Neuronal stem cell (in vitro differentiated cells): ENCODE measurements around the gene TDRD6.
A peak's percentile ranks its signal among the peaks of the same experiment; 100 is the strongest.

Source experiments
- DNase-seq: peaks from one replicate; pipeline ENCODE4 v3.0.0-alpha.2; 2013; ENCODE audit warnings: low spot score
- H2AFZ ChIP-seq: one replicate; pipeline ENCODE4 v1.6.1; 2013; ENCODE audit warnings: mild to moderate bottlenecking, low read length, inconsistent platforms
- H2AK5ac ChIP-seq: 2 replicates; pipeline ENCODE4 v1.6.1; 2013; ENCODE audit warnings: low read depth, mild to moderate bottlenecking, inconsistent platforms, low read length, moderate library complexity, mixed read lengths
- H2BK120ac ChIP-seq: 2 replicates; pipeline ENCODE4 v1.6.1; 2013; ENCODE audit warnings: low read depth, mild to moderate bottlenecking, inconsistent platforms, low read length, moderate library complexity, mixed read lengths
- H2BK12ac ChIP-seq: one replicate; pipeline ENCODE4 v1.6.1; 2013; ENCODE audit warnings: low read length, inconsistent platforms
- H2BK15ac ChIP-seq: 2 replicates; pipeline ENCODE4 v1.6.1; 2013; ENCODE audit warnings: mild to moderate bottlenecking, low read length, inconsistent platforms, mixed read lengths
- H2BK5ac ChIP-seq: one replicate; pipeline ENCODE4 v1.6.1; 2013; ENCODE audit warnings: inconsistent platforms, mild to moderate bottlenecking, low read length, moderate library complexity
- H3K14ac ChIP-seq: one replicate; pipeline ENCODE4 v1.6.1; 2013; ENCODE audit warnings: low read length, inconsistent platforms
- H3K18ac ChIP-seq: 2 replicates; pipeline ENCODE4 v1.6.1; 2013; ENCODE audit warnings: low read length, inconsistent platforms
- H3K23ac ChIP-seq: 2 replicates; pipeline ENCODE4 v1.6.1; 2013; ENCODE audit warnings: low read depth, mild to moderate bottlenecking, mixed read lengths, low read length, inconsistent platforms; ENCODE audit not compliant: poor library complexity
- H3K27ac ChIP-seq: replicated peaks from 3 replicates; pipeline ENCODE4 v1.5.1; 2013; ENCODE audit warnings: low read length, inconsistent platforms
- H3K27me3 ChIP-seq, 3 experiments: 2 replicates each; pipeline ENCODE4 v1.6.1; 2013; ENCODE audit warnings: low read length in 3 of 3, mild to moderate bottlenecking in 2 of 3, inconsistent platforms in 1 of 3, low read depth in 1 of 3, mixed read lengths in 1 of 3, moderate library complexity in 1 of 3; ENCODE audit not compliant: control insufficient read depth in 3 of 3, insufficient read depth in 3 of 3
- H3K36me3 ChIP-seq, 2 donors: replicated peaks in 1 of 2; 2 replicates each; pipeline ENCODE4 v1.6.1; 2013; ENCODE audit warnings: low read length in 2 of 2; ENCODE audit not compliant: control insufficient read depth in 2 of 2, insufficient read depth in 2 of 2
- H3K4ac ChIP-seq: 2 replicates; pipeline ENCODE4 v1.6.1; 2013; ENCODE audit warnings: inconsistent platforms, mild to moderate bottlenecking, low read length, moderate library complexity
- H3K4me1 ChIP-seq, 2 donors: 1 replicate in 1 of 2; 2 replicates in 1 of 2; pipeline ENCODE4 v1.6.1; 2013; ENCODE audit warnings: low read length in 2 of 2, low read depth in 1 of 2; ENCODE audit not compliant: control insufficient read depth in 2 of 2, insufficient read depth in 1 of 2
- H3K4me2 ChIP-seq: one replicate; pipeline ENCODE4 v1.6.1; 2013; ENCODE audit warnings: mild to moderate bottlenecking, low read length, inconsistent platforms; ENCODE audit not compliant: insufficient read depth, poor library complexity, severe bottlenecking
- H3K4me3 ChIP-seq, 2 donors: 2 replicates each; pipeline ENCODE4 v1.5.1; 2013; ENCODE audit warnings: low read length in 2 of 2, mild to moderate bottlenecking in 2 of 2, inconsistent platforms in 1 of 2, moderate library complexity in 1 of 2
- H3K79me1 ChIP-seq: one replicate; pipeline ENCODE4 v1.6.1; 2013; ENCODE audit warnings: low read depth, mild to moderate bottlenecking, inconsistent platforms, low read length, moderate library complexity
- H3K9ac ChIP-seq: one replicate; pipeline ENCODE4 v1.6.1; 2013; ENCODE audit warnings: mild to moderate bottlenecking, low read depth, low read length, inconsistent platforms; ENCODE audit not compliant: poor library complexity
- H3K9me3 ChIP-seq, 2 donors: replicated peaks in 1 of 2; 2 replicates each; pipeline versions ENCODE3 to v1.6.1; 2013; ENCODE audit warnings: low read length in 2 of 2, mild to moderate bottlenecking in 2 of 2, inconsistent platforms in 1 of 2, low read depth in 1 of 2, mixed read lengths in 1 of 2, moderate library complexity in 1 of 2; ENCODE audit not compliant: control insufficient read depth in 2 of 2, insufficient read depth in 1 of 2
- H4K8ac ChIP-seq: one replicate; pipeline ENCODE4 v1.6.1; 2013; ENCODE audit warnings: low read depth, mild to moderate bottlenecking, inconsistent platforms, low read length, moderate library complexity
- H4K91ac ChIP-seq: one replicate; pipeline ENCODE4 v1.6.1; 2013; ENCODE audit warnings: low read length, low read depth, mild to moderate bottlenecking, inconsistent platforms; ENCODE audit not compliant: poor library complexity
- WGBS, 2 donors: extraction: QIAGEN DNeasy Blood & Tissue Kit; methylation state at CpG; one replicate each; pipeline ENCODE4 v1.1.7; 2013; ENCODE audit warnings: missing lambda C conversion rate in 2 of 2, mixed read lengths in 1 of 2; ENCODE audit not compliant: insufficient read length in 2 of 2, insufficient replicate concordance in 1 of 2; ENCODE audit errors: extremely low coverage in 2 of 2; 5-methylcytosine and 5-hydroxymethylcytosine counted together

TDRD6 gene

DNA sequence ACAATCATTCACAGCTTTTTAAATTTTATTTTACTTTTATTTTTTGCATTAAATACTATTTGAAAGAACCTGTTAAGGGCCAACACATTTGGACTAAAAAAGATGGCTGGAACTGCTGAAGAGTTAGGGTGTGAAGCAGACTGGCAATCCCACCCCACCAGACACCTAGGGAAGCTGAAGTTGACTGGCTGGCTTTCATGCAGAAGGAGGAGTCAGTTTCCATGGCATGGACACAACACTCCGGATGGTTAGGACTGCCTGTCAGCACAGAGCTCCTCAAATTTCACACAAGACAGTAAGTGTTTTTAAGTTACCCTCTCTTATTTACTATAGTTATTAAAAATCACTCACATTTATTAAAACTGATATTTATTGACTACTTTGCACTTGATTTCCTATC lies 59.0 kb downstream of the TDRD6 start, which contains the start of gene ANKRD66:
Gene ANKRD66 (plus strand): TSS at position 238 of the 400 bp plus-strand sequence. CDS start 5,016 bp downstream, outside the sequence.
- H4K91ac ChIP-seq, result no peak within 1 kb of the TSS
- no peak within 1 kb of the TSS for H3K23ac ChIP-seq
- no peak within 1 kb of the TSS for H2BK15ac ChIP-seq
- no peak for DNase-seq
- H3K4me2 ChIP-seq, result no peak within 1 kb of the TSS
- no peak within 1 kb of the TSS for H3K4ac ChIP-seq
- H3K79me1 ChIP-seq, result no peaks in the 10 kb centered on the region
- no peak within 1 kb of the TSS for H2AFZ ChIP-seq
- no peaks in the 10 kb centered on the region for H3K27me3 ChIP-seq
- no peak within 1 kb of the TSS for H3K18ac ChIP-seq
- no peak within 1 kb of the TSS for H2BK5ac ChIP-seq
- no peak within 1 kb of the TSS for H2BK120ac ChIP-seq
- H3K9ac ChIP-seq, result no peak within 1 kb of the TSS
- no peaks in the 10 kb centered on the region for H3K36me3 ChIP-seq
- peaks cover 0 to 6% of the 10 kb centered on the region in 2 donors for H3K4me1 ChIP-seq
- H3K14ac ChIP-seq, result no peak within 1 kb of the TSS
- no CpG with 5 or more reads among the region's 1 CpG for WGBS, 2 donors
- H3K27ac ChIP-seq, result no peak within 1 kb of the TSS
- no peak within 1 kb of the TSS for H3K4me3 ChIP-seq
- no peak within 1 kb of the TSS for H4K8ac ChIP-seq
- no peak within 1 kb of the TSS for H2AK5ac ChIP-seq
- no peak within 1 kb of the TSS for H2BK12ac ChIP-seq
- peaks cover 0 to 2% of the 10 kb centered on the region in 2 donors for H3K9me3 ChIP-seq

DNA sequence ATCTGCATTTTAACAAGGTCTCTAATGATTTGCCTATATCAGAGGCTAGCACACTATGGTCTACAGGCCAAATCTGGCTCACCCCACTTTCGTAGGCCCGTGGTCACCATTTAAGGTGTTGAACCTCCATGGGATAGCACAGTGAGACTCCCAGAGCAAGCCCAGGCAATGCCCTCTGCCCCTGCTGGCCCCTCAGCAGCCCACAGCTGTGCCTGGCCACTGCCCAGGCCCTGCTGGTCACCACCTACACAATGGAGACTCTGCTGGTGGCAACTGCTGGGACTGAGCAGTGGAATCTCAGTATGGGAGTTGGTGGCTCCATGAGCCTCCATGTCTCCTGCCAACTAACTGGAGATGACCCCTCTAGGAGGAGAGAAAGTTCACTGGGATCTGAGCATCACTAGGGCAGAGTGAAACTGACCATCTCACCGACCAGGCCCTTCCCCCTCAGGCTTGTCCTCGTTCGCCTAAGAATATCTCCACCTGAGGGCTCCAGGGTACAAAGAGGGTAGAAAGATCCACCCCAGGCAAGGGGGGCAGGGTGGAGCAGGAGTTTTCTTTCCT lies 61.3 kb downstream of the TDRD6 start:
- Histone ChIP-seq H3K36me3 (no peaks in the 10 kb centered on the region), H3K4me3 (no peak overlapping the region), H2BK5ac (no peak overlapping the region), H3K4me1 (peaks cover 0 to 6% of the 10 kb centered on the region in 2 donors), H2AFZ (no peak overlapping the region), H3K23ac (no peak overlapping the region), H3K9ac (no peak overlapping the region), H3K4me2 (no peak overlapping the region), H2BK120ac (no peak overlapping the region), H3K27me3 (no peaks in the 10 kb centered on the region), H3K9me3 (peaks cover 0 to 2% of the 10 kb centered on the region in 2 donors), H3K18ac (peak overlapping the region; percentile 24), H4K8ac (no peak overlapping the region), H2BK12ac (no peak overlapping the region), H3K27ac (no peak overlapping the region), H2AK5ac (no peak overlapping the region), H3K4ac (no peak overlapping the region), H3K14ac (no peak overlapping the region), H3K79me1 (no peaks in the 10 kb centered on the region), H4K91ac (no peak overlapping the region), H2BK15ac (no peak overlapping the region)
- DNase-seq, result no peak
- WGBS, 2 donors, result no CpG with 5 or more reads among the region's 5 CpGs

DNA sequence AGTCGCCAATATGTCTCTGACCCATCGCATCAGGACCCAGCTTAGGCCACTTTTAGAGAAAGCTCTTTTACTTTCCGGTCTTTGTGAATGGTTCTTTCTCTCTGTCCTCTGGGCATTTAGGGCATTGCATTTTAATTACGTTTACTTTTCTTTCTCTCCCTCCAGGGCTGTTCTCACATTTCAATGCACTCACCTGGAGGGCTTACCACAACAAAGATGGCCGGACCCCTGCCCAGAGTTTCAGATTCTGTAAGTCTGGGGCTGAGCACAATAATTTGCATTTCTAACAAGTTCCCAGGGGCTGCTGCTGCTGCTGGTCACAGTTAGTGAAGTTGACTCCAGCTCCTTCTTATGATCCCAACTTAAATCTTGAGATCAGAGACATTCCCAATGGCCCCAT lies 62.0 kb downstream of the TDRD6 start:
- Histone ChIP-seq H2AFZ (no peak overlapping the region), H3K27me3 (no peaks in the 10 kb centered on the region), H4K8ac (no peak overlapping the region), H3K9ac (no peak overlapping the region), H3K36me3 (no peaks in the 10 kb centered on the region), H4K91ac (no peak overlapping the region), H3K4me1 (peaks cover 0 to 6% of the 10 kb centered on the region in 2 donors), H2BK5ac (no peak overlapping the region), H3K23ac (no peak overlapping the region), H3K27ac (no peak overlapping the region), H3K18ac (no peak overlapping the region), H3K4me3 (no peak overlapping the region), H3K79me1 (no peaks in the 10 kb centered on the region), H3K14ac (no peak overlapping the region), H2BK12ac (no peak overlapping the region), H2AK5ac (no peak overlapping the region), H3K9me3 (peaks cover 0 to 2% of the 10 kb centered on the region in 2 donors), H2BK120ac (no peak overlapping the region), H3K4me2 (no peak overlapping the region), H3K4ac (no peak overlapping the region), H2BK15ac (no peak overlapping the region)
- WGBS, 2 donors, result no CpG with 5 or more reads among the region's 5 CpGs
- no peak for DNase-seq

DNA sequence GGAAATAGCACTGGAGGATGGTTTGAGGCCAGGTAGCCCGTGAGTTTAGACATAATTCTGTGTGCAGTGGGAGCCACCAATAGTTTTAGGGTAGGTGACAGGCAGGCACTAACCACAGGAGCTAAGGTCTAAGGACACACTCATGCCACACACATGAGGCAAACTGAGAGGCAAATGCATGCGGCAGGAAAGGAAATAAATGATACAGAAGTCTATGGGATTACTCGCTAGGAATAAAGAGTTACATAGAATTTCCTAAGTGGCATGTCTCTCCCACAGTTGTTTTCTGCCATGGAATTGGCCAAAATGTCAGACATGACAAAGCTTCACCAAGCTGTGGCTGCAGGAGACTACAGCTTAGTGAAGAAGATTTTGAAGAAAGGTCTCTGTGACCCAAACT lies 64.0 kb downstream of the TDRD6 start:
- no peak overlapping the region for H2AFZ ChIP-seq
- no peaks in the 10 kb centered on the region for H3K79me1 ChIP-seq
- no peaks in the 10 kb centered on the region for H3K27me3 ChIP-seq
- H2BK12ac ChIP-seq, result no peak overlapping the region
- no peak overlapping the region for H2BK120ac ChIP-seq
- no peak overlapping the region for H3K23ac ChIP-seq
- H2BK5ac ChIP-seq, result no peak overlapping the region
- no CpG with 5 or more reads among the region's 3 CpGs for WGBS, 2 donors
- no peak overlapping the region for H4K91ac ChIP-seq
- no peak overlapping the region for H4K8ac ChIP-seq
- no peak overlapping the region for H3K4me3 ChIP-seq
- H3K4ac ChIP-seq, result no peak overlapping the region
- no peak overlapping the region for H3K4me2 ChIP-seq
- no peak overlapping the region for H3K14ac ChIP-seq
- no peak overlapping the region for H2AK5ac ChIP-seq
- H3K27ac ChIP-seq, result no peak overlapping the region
- H3K9ac ChIP-seq, result no peak overlapping the region
- H3K4me1 ChIP-seq, result peaks cover 0 to 6% of the 10 kb centered on the region in 2 donors
- no peaks in the 10 kb centered on the region for H3K36me3 ChIP-seq
- no peak for DNase-seq
- H2BK15ac ChIP-seq, result no peak overlapping the region
- H3K9me3 ChIP-seq, result peaks cover 0 to 2% of the 10 kb centered on the region in 2 donors
- H3K18ac ChIP-seq, result no peak overlapping the region
